K562 (cell line): ENCODE measurements around the gene PLXDC2. TPM values are rescaled to one million over a fixed set of nuclear protein-coding genes. Genes with fewer than 3 reads are reported as not detected.

Experiments used
- ARID3A ChIP-seq: IDR thresholded peaks from 2 replicates; pipeline ENCODE4 v1.6.1; 2012; ENCODE audit warnings: low read depth, low read length, improper control_type of control experiment, borderline replicate concordance
- HDGF ChIP-seq: fragments of 450-650 bp; IDR thresholded peaks from 2 replicates; pipeline ENCODE4 v1.6.1; 2016
- HMBOX1 ChIP-seq: sonication (generic); IDR thresholded peaks from 2 replicates; pipeline ENCODE4 v1.6.1; 2016
- HNRNPH1 ChIP-seq: fragments of 200-400 bp; formaldehyde crosslinking; optimal IDR thresholded peaks from 2 replicates; pipeline ENCODE3; 2017; ENCODE audit warnings: low read depth, mild to moderate bottlenecking, low read length, moderate library complexity
- MGA ChIP-seq: fragments of 450-650 bp; IDR thresholded peaks from 2 replicates; pipeline ENCODE4 v1.6.1; 2016; ENCODE audit warnings: mild to moderate bottlenecking, moderate library complexity
- PRMT5 ChIP-seq: sonication (generic); formaldehyde crosslinking; IDR thresholded peaks from 2 replicates; pipeline ENCODE4 v1.5.0; 2020; ENCODE audit warnings: missing genetic modification reagents
- TBL1XR1 ChIP-seq, 2 experiments: IDR thresholded peaks; 2 replicates each; pipeline ENCODE4 v1.6.1; 2012; ENCODE audit warnings: improper control_type of control experiment in 2 of 2, low read length in 2 of 2, mild to moderate bottlenecking in 1 of 2
- YBX1 ChIP-seq: fragments of 450-650 bp; IDR thresholded peaks from 2 replicates; pipeline ENCODE4 v1.7.1; 2016; ENCODE audit warnings: mild to moderate bottlenecking
- ZBTB34 ChIP-seq: fragments of 250-450 bp; sonication (Bioruptor Pico); IDR thresholded peaks from 2 replicates; pipeline ENCODE4 v1.8.0; 2021; ENCODE audit warnings: mild to moderate bottlenecking, moderate library complexity
- ZC3H8 ChIP-seq: fragments of 450-650 bp; IDR thresholded peaks from 2 replicates; pipeline ENCODE4 v1.6.1; 2017
- ZFP91 ChIP-seq: sonication (generic); formaldehyde crosslinking; IDR thresholded peaks from 2 replicates; pipeline ENCODE4 v1.8.0; 2022; ENCODE audit warnings: mild to moderate bottlenecking, missing genetic modification reagents
- ZKSCAN8 ChIP-seq: fragments of 200-800 bp; sonication (Bioruptor generic); IDR thresholded peaks from 2 replicates; pipeline ENCODE4 v1.6.1; 2016; ENCODE audit warnings: missing genetic modification characterization, missing compliant biosample characterization
- polyA plus RNA-seq, 8 experiments: library from polyadenylated mRNA; depleted of rRNA in 4 of 8; stranded (reverse) in 5 of 8; unstranded in 3 of 8; fragments of >200 nt; fragmentation: Nextera tagmentation in 2 of 8; fragmentation: Illumina TruSeq in 1 of 8; extraction: Ambion mirVana in 2 of 8; extraction: Trizol in 1 of 8; gene quantifications; 2 replicates each; pipeline versions ENCODE4 v1.2.1 to v1.2.3, GENCODE V29; 2011 to 2014; ENCODE audit warnings: inconsistent platforms in 1 of 8, missing spikeins in 1 of 8
- total RNA-seq, 7 experiments: library from RNA; depleted of rRNA in 6 of 7; stranded (reverse); fragments of >200 nt in 6 of 7; fragmentation: Illumina TruSeq in 2 of 7; extraction: Trizol in 2 of 7; gene quantifications; 2 replicates each; pipeline versions ENCODE4 v1.2.1 to v1.2.3, GENCODE V29; 2011 to 2021; ENCODE audit warnings: low replicate concordance in 1 of 7

The PLXDC2 gene
- total and polyA plus RNA-seq, 9 of the 15 experiments (the other 6 are each of a cell fraction or from before 2014, with no cell fraction given), result 0.01 to 0.33 (median 0.10) TPM; not detected in 3

- TF ChIP-seq MGA, result no peak
- TF ChIP-seq TBL1XR1 (IDR thresholded peaks at IDR 0.05; ENCODE audit: low read length in 2 of 2), result no peak
- no peak for TF ChIP-seq ZFP91 (CRISPR knock-in tag)
- TF ChIP-seq ZKSCAN8, result no peak
- TF ChIP-seq ZBTB34, result no peak
- no peak for TF ChIP-seq HNRNPH1
- TF ChIP-seq HMBOX1, result no peak
- TF ChIP-seq ARID3A, result no peak
- TF ChIP-seq PRMT5 (CRISPR knock-in tag), result no peak
- no peak for TF ChIP-seq ZC3H8
- no peak for TF ChIP-seq HDGF
- no peak for TF ChIP-seq YBX1
Observed at GRCh38 chr10:19947656-19948055, 131.4 kb downstream of the PLXDC2 start (continued).
